Lower leg skin (tissue), 3 donors: Measurements from ENCODE around the gene PEX7.

Source experiments
- POLR2A ChIP-seq, 2 donors: fragments of 450-650 bp; IDR thresholded peaks; one replicate each; pipeline ENCODE4 v1.6.1; 2016 to 2017; ENCODE audit warnings: antibody characterized with exemption in 2 of 2, mild to moderate bottlenecking in 1 of 2, moderate library complexity in 1 of 2
- TF ChIP-seq, protein P1 (sequence below), 3 donors: fragments of 450-650 bp; IDR thresholded peaks; one replicate each; pipeline ENCODE4 v1.5.1; 2016; ENCODE audit warnings: antibody characterized with exemption in 3 of 3, mild to moderate bottlenecking in 3 of 3, moderate library complexity in 2 of 3

DNA sequence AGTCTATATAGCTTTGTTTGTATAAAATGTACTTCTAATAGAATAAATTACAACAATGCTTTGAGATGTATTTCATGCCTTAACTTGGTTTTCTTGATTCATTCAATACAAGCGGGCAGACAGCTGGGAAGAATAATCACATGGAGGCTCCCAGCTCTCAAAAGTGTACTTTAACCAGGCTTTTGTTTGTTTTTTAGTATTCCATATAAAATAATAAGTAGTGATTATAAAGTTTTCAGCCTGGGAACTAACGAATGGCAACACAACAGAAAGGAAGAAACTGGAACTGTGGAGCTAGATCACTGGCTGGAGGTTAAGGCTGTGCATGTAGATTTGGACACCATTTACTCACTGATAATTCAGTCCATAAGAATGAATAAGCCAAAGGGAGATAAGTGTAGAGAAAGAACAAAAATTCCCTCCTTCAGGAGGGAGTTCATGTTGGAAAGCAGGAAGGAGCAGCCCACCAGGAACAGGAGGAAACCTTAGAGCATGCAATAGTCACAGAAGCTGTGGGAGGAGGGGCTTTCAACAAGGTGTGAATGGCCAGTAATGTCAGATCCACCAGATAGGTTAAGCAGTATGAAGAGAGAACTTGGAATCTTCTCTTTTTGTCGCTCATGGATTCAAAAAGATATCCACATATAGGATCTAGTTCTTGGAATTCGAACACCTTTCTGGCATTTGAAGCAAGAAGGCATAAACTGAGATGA, 58.5 kb downstream of the PEX7 start:
- TF ChIP-seq, protein P1, sequence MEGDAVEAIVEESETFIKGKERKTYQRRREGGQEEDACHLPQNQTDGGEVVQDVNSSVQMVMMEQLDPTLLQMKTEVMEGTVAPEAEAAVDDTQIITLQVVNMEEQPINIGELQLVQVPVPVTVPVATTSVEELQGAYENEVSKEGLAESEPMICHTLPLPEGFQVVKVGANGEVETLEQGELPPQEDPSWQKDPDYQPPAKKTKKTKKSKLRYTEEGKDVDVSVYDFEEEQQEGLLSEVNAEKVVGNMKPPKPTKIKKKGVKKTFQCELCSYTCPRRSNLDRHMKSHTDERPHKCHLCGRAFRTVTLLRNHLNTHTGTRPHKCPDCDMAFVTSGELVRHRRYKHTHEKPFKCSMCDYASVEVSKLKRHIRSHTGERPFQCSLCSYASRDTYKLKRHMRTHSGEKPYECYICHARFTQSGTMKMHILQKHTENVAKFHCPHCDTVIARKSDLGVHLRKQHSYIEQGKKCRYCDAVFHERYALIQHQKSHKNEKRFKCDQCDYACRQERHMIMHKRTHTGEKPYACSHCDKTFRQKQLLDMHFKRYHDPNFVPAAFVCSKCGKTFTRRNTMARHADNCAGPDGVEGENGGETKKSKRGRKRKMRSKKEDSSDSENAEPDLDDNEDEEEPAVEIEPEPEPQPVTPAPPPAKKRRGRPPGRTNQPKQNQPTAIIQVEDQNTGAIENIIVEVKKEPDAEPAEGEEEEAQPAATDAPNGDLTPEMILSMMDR (IDR thresholded peaks at IDR 0.05), result no peak
- TF ChIP-seq POLR2A (IDR thresholded peaks at IDR 0.05), result no peak
